Measurements from ENCODE around the gene TRIM26.
"Not testable (repeated sequence)": the region's sequence is repeated elsewhere in the genome, so short reads cannot be mapped to it uniquely, and the experiment has no call there.

The TRIM26 gene

DNA sequence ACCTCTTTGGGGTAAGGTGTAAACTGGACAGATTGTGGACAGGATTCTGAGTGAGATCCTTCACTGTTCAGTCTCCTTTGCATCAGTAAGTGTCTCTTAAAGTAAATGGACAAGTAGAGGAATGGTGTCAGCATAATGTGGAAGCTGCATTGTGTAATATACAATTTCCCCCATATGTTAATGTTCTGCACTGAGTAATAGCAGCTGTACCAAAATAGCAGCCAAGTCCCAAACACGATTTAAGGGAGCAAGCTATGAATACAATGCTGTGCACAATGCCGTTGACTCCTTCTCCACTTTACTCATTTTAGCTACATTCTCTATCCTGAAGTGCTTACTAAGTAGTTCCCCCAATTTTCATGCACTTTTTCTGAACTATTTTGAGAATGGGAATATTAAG is 21.1 kb upstream of the TRIM26 start:
- H3K27ac ChIP-seq = no peak overlapping the region
- TF ChIP-seq, protein P1, sequence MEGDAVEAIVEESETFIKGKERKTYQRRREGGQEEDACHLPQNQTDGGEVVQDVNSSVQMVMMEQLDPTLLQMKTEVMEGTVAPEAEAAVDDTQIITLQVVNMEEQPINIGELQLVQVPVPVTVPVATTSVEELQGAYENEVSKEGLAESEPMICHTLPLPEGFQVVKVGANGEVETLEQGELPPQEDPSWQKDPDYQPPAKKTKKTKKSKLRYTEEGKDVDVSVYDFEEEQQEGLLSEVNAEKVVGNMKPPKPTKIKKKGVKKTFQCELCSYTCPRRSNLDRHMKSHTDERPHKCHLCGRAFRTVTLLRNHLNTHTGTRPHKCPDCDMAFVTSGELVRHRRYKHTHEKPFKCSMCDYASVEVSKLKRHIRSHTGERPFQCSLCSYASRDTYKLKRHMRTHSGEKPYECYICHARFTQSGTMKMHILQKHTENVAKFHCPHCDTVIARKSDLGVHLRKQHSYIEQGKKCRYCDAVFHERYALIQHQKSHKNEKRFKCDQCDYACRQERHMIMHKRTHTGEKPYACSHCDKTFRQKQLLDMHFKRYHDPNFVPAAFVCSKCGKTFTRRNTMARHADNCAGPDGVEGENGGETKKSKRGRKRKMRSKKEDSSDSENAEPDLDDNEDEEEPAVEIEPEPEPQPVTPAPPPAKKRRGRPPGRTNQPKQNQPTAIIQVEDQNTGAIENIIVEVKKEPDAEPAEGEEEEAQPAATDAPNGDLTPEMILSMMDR (conservative IDR thresholded peaks at IDR 0.05) = no peak
- no peak for TF ChIP-seq ZFX (IDR thresholded peaks at IDR 0.05)

DNA sequence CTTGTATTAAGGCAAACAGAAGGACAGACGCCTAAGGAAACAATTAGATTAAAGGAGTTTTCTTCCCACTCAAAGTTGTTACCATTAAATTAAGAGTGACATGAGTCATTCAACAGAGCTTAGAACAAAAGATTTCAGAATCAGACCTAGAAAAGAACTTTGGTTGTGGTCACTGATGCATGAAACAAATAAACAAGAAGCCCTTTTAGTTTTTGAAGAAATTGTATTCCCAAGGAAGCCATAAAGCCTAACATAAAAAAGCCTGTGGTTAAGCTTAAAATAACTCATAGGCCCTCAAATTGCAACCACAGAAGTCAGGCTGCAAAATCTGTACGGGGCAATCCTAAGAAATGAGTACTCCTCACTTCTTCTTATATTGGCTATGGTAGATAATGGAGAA is 17.9 kb upstream of the TRIM26 start:
- TF ChIP-seq, protein P1 (conservative IDR thresholded peaks at IDR 0.05) = no peak
- TF ChIP-seq ZFX (IDR thresholded peaks at IDR 0.05) = no peak
- H3K27ac ChIP-seq = no peak overlapping the region

GRCh38 chr6:30227763-30228487 is 14.7 kb upstream of the TRIM26 start:
- no peak for TF ChIP-seq ZFX (IDR thresholded peaks at IDR 0.05)
- TF ChIP-seq, protein P1 (conservative IDR thresholded peaks at IDR 0.05) = no peak
- no peak overlapping the region for H3K27ac ChIP-seq

DNA sequence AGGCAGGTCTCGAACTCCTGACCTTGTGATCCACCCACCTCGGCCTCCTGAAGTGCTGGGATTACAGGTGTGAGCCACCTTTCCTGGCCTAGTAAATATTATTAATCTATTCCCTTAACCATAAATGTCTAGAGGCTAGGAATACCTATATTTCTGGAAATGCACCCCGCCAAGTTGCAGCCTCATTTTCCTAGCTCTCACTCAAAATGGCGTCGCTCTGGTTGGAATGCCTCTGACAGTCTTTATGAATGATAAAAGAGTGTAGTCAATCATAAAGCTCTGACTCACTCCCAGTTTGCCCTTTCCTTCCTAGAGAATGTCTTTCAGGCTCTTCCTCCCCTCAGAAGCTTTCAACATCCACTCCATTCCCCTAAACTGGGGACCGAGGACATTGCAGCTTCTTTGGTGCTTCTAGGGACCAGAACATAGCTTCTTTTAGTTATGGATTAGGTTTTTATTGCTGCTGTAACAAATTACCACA is 14.1 kb upstream of the TRIM26 start:
- H3K27ac ChIP-seq = no peak overlapping the region

GRCh38 chr6:30223339-30223738 is 10.1 kb upstream of the TRIM26 start:
- no peak overlapping the region for H3K27ac ChIP-seq
- no peak for TF ChIP-seq ZFX (IDR thresholded peaks at IDR 0.05)
- TF ChIP-seq, protein P1 (conservative IDR thresholded peaks at IDR 0.05) = no peak

More for the DNA sequence above, 14.1 kb upstream of the TRIM26 start:
- TF ChIP-seq, protein P1 (conservative IDR thresholded peaks at IDR 0.05) = no peak
- no peak for TF ChIP-seq ZFX (IDR thresholded peaks at IDR 0.05)

DNA sequence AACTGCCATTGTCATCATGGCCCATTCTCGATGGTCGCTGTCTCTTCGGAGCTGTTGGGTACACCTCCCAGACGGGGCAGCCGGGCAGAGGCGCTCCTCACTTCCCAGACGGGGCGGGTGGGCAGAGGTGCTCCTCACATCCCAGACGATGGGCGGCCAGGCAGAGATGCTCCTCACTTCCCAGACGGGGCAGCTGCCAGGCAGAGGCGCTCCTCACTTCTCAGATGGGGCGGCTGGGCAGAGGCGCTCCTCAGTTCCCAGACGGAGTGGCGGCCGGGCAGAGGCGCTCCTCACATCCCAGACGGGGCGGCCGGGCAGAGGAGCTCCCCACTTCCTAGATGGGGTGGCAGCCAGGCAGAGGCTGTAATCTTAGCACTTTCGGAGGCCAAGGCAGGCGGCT is 8.8 kb upstream of the TRIM26 start:
- H3K27ac ChIP-seq = not testable (repeated sequence)

DNA sequence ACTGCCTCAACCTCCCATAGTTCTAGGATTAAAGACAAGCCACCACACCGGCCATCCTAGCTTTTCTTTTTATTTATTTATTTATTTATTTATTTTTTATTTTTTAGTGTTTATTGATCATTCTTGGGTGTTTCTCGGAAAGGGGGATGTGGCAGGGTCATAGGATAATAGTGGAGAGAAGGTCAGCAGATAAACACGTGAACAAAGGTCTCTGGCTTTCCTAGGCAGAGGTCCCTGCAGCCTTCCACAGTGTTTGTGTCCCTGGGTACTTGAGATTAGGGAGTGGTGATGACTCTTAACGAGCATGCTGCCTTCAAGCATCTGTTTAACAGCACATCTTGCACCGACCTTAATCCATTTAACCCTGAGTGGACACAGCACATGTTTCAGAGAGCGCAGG is 8.2 kb upstream of the TRIM26 start:
- H3K27ac ChIP-seq = not testable (repeated sequence)

DNA sequence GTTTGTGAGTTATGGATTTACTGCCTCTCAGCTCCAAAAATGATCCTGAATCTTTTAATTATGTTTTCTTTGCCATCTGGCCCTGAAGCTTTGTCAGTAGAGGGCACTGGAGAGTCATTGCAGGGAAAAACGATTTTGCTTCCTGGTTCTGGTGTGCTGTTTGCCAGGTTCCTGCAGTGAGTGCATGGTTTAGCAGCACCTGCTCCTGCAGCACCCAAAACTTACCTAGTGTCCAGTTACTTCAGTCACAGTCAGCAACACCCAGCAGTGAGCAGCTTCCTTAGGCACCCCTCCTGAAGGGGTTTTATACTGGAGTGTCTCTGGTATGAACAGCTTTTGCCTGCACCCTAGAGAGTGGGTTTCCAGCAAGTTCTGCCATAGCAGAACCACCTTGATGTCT is 6.0 kb upstream of the TRIM26 start:
- TF ChIP-seq, protein P1 (conservative IDR thresholded peaks at IDR 0.05) = peak; percentile 97
- TF ChIP-seq ZFX (IDR thresholded peaks at IDR 0.05) = no peak
- H3K27ac ChIP-seq = no peak overlapping the region
